Endothelial cell (in vitro differentiated cells): ENCODE results near the gene CUZD1. TPM values are rescaled to one million over a fixed set of nuclear protein-coding genes. Genes with fewer than 3 reads are reported as not detected.

ENCODE experiments used
- DNase-seq: peaks from one replicate; pipeline ENCODE4 v3.0.0; 2021; ENCODE audit warnings: low spot score
- H3K27ac Mint-ChIP-seq: one replicate; pipeline ENCODE4 v1.8.0; 2021; ENCODE audit warnings: mixed read lengths, inconsistent platforms; ENCODE audit not compliant: unreplicated experiment
- H3K27me3 Mint-ChIP-seq: one replicate; pipeline ENCODE4 v1.8.0; 2021; ENCODE audit warnings: mild to moderate bottlenecking, moderate library complexity, mixed read lengths, inconsistent platforms; ENCODE audit not compliant: unreplicated experiment
- H3K36me3 Mint-ChIP-seq: one replicate; pipeline ENCODE4 v1.8.0; 2021; ENCODE audit warnings: mild to moderate bottlenecking, low read depth, mixed read lengths, inconsistent platforms; ENCODE audit not compliant: unreplicated experiment
- H3K4me1 Mint-ChIP-seq: one replicate; pipeline ENCODE4 v1.8.0; 2021; ENCODE audit warnings: mild to moderate bottlenecking, mixed read lengths, inconsistent platforms; ENCODE audit not compliant: unreplicated experiment
- H3K4me3 Mint-ChIP-seq: one replicate; pipeline ENCODE4 v1.8.0; 2021; ENCODE audit warnings: mild to moderate bottlenecking, mixed read lengths, inconsistent platforms; ENCODE audit not compliant: unreplicated experiment
- H3K9me3 Mint-ChIP-seq: one replicate; pipeline ENCODE4 v1.8.0; 2021; ENCODE audit warnings: mixed read lengths, inconsistent platforms; ENCODE audit not compliant: unreplicated experiment
- total RNA-seq: library from RNA; stranded (reverse); fragmentation: NEBNext Ultra II Directional; extraction: Animal tissue kit (Norgen Biotek cat#: 25700); gene quantifications from one replicate; pipeline ENCODE4 v1.2.1, GENCODE V29; 2021; ENCODE audit not compliant: unreplicated experiment
- TF ChIP-seq, protein P1 (sequence below): fragments of 200-600 bp; sonication (generic); IDR thresholded peaks from one replicate; pipeline ENCODE4 v1.5.0; 2021; ENCODE audit warnings: antibody characterized with exemption; ENCODE audit not compliant: unreplicated experiment

Gene CUZD1
- total RNA-seq, 1 donor from 2014 or later: 0.54 TPM

DNA sequence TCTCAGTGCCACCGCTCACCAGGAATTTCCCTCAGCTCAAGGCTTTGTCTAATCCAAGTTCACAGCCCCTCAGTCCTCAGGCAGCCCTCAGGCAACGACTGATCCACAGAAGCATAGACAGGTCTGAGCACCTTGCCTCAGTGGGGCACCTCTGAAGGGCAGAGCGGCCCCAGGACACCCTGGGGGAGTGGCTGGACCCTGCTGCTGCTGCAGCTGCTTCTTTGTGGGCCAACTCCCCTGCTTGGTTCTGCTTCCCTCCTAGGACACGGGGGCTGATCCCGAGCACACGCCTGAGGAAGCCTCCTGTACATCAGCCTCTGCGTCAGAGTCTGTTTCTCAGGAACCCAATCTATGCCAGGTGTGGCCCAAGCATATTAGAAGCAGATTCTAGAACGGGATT lies 16.2 kb downstream of the CUZD1 start:
- Mint-ChIP-seq H3K4me3 (no peak overlapping the region), H3K27ac (no peak overlapping the region), H3K27me3 (no peaks in the 10 kb centered on the region), H3K9me3 (no peaks in the 10 kb centered on the region), H3K4me1 (no peaks in the 10 kb centered on the region), H3K36me3 (no peaks in the 10 kb centered on the region)
- DNase-seq: no peak
- TF ChIP-seq, protein P1, sequence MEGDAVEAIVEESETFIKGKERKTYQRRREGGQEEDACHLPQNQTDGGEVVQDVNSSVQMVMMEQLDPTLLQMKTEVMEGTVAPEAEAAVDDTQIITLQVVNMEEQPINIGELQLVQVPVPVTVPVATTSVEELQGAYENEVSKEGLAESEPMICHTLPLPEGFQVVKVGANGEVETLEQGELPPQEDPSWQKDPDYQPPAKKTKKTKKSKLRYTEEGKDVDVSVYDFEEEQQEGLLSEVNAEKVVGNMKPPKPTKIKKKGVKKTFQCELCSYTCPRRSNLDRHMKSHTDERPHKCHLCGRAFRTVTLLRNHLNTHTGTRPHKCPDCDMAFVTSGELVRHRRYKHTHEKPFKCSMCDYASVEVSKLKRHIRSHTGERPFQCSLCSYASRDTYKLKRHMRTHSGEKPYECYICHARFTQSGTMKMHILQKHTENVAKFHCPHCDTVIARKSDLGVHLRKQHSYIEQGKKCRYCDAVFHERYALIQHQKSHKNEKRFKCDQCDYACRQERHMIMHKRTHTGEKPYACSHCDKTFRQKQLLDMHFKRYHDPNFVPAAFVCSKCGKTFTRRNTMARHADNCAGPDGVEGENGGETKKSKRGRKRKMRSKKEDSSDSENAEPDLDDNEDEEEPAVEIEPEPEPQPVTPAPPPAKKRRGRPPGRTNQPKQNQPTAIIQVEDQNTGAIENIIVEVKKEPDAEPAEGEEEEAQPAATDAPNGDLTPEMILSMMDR: no peak

DNA sequence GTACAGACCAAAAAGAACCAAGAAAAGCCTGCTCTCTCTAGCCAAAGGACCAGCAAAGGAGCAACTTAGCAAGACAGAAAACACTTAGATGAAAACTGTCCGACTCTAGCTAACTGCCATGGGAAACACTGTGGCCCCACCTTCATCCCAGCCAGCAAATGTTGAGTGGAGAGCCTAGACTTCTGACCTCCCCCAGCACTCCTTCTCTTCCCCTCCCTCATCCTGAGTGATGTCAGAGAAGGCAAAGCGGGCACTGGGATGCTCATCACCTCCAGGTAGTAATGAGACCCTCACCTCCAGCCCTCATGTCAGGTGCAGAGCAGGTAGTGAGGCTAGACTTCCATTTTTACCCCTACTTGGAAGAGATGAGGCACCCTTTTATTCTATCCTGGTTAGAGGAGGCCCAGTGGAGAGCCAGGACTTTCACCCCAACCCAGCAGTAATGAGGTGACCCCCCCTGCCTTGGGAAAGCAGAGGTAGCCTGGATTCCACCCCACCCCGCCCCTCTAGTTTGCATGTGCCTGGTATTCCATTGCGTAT lies 16.9 kb downstream of the CUZD1 start:
- H3K27ac Mint-ChIP-seq: no peak overlapping the region
- TF ChIP-seq, protein P1: no peak
- H3K4me3 Mint-ChIP-seq: no peak overlapping the region
- H3K27me3 Mint-ChIP-seq: peaks cover 2% of the 10 kb centered on the region
- DNase-seq: no peak
- H3K36me3 Mint-ChIP-seq: no peaks in the 10 kb centered on the region
- no peaks in the 10 kb centered on the region for H3K4me1 Mint-ChIP-seq
- no peaks in the 10 kb centered on the region for H3K9me3 Mint-ChIP-seq

DNA sequence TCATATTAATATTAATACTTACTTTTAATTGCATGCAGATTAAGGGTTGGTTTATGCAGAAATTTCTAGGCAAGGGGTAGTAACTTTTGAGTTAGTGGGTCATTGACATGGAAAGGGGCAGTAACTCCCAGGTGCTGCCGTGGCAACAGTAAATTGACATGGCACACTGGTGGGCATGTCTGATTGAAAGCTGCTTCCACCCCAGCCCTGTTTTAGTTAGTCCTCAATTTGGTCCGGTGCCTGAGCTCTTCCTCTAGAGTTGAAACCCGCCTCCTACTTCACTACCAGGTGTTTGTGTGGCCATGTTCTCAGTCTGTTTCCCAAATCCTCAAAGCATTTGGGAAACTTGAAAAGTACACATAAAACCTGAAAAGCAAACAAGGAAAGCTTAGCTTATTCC lies 18.4 kb downstream of the CUZD1 start:
- Mint-ChIP-seq H3K4me3 (no peak overlapping the region), H3K27ac (no peak overlapping the region), H3K36me3 (no peaks in the 10 kb centered on the region), H3K9me3 (no peaks in the 10 kb centered on the region), H3K27me3 (peaks cover 4% of the 10 kb centered on the region), H3K4me1 (no peaks in the 10 kb centered on the region)
- no peak for DNase-seq
- TF ChIP-seq, protein P1: no peak

DNA sequence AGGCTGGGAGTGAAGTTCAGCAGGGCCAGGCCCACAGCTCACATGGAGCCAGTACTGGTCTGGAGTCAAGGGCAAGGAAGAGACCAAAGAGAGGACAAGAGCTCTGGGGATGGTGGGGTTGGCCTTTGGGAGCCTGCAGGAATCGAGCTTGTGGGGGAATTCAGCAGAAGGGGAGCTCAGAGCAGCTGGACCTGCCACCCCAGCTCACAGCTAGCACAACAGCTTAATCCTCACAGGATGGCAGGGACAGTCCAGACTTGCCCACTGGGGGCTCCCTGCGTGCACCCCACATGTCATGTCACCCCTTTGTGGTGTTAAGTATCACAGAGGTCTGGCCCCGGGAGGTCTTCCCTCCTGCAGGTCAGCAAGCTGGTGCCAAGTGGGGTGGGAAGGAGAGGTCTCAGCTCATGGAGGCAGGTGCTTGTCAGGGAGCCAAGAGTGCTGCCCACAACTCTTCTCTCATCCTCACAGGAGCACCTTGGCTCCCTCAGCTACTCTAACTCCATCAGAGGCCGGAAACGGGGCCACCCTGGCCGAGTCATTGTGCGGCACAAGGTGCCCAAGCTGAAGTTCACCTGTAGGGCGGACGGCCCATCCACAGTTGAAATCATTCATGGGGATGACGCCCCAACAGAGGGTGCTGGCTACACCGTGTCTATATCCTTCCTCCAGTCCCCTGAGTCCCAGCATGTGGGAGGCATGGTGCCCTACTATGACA lies 22.5 kb downstream of the CUZD1 start:
- Mint-ChIP-seq H3K36me3 (no peaks in the 10 kb centered on the region), H3K4me3 (no peak overlapping the region), H3K4me1 (no peaks in the 10 kb centered on the region), H3K27ac (no peak overlapping the region), H3K9me3 (no peaks in the 10 kb centered on the region), H3K27me3 (peaks cover 4% of the 10 kb centered on the region)
- TF ChIP-seq, protein P1: no peak
- no peak for DNase-seq

DNA sequence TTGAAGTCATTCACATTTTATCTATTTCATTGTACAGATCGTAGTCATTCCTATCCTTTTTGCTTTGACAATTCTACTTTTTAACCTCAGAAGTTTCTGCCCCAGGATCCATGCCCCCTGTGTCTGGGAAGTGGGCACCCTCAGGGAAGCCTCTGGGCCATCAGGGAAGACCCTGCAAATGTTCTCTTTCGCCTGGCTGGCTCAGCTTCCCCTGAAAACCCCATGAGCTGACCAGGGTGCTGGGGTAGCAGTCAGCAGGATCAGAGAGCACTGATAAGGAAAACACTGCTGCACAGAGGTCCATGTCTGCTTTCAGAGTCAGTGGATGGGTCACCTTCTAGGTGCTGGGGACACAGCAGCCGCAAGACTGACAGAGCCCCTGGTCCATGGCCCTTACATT lies 23.8 kb downstream of the CUZD1 start:
- H3K27ac Mint-ChIP-seq: no peak overlapping the region
- H3K9me3 Mint-ChIP-seq: no peaks in the 10 kb centered on the region
- H3K36me3 Mint-ChIP-seq: no peaks in the 10 kb centered on the region
- DNase-seq: no peak
- no peaks in the 10 kb centered on the region for H3K4me1 Mint-ChIP-seq
- TF ChIP-seq, protein P1: no peak
- peaks cover 4% of the 10 kb centered on the region for H3K27me3 Mint-ChIP-seq
- no peak overlapping the region for H3K4me3 Mint-ChIP-seq
